LNCAP (cell line): ENCODE measurements around the gene GOLT1A.

Experiments
- TF ChIP-seq, protein P1 (sequence below): fragments of 450-650 bp; IDR thresholded peaks from 2 replicates; pipeline ENCODE4 v1.5.1; 2017; ENCODE audit warnings: mild to moderate bottlenecking

The GOLT1A gene

DNA sequence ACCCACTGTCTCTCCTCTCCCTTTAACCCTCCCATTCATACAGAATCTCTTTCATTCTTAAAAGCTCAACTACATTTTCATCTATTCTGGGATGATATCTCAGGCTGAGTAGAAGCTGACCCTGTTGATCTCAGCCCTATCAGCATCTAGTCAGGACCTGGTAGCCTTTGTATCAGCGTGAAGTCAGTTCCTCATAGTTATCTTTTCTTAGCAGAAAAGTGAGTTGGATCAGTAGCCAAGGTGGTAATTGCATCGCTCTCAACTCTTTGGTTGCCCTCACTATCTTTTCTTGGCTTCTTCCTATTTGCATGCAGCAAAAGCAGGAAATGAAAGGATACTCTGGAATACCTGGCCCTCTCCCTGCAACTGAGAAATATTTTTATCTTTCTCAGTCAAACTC lies 13.6 kb upstream of the GOLT1A start:
- TF ChIP-seq, protein P1, sequence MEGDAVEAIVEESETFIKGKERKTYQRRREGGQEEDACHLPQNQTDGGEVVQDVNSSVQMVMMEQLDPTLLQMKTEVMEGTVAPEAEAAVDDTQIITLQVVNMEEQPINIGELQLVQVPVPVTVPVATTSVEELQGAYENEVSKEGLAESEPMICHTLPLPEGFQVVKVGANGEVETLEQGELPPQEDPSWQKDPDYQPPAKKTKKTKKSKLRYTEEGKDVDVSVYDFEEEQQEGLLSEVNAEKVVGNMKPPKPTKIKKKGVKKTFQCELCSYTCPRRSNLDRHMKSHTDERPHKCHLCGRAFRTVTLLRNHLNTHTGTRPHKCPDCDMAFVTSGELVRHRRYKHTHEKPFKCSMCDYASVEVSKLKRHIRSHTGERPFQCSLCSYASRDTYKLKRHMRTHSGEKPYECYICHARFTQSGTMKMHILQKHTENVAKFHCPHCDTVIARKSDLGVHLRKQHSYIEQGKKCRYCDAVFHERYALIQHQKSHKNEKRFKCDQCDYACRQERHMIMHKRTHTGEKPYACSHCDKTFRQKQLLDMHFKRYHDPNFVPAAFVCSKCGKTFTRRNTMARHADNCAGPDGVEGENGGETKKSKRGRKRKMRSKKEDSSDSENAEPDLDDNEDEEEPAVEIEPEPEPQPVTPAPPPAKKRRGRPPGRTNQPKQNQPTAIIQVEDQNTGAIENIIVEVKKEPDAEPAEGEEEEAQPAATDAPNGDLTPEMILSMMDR: no peak

DNA sequence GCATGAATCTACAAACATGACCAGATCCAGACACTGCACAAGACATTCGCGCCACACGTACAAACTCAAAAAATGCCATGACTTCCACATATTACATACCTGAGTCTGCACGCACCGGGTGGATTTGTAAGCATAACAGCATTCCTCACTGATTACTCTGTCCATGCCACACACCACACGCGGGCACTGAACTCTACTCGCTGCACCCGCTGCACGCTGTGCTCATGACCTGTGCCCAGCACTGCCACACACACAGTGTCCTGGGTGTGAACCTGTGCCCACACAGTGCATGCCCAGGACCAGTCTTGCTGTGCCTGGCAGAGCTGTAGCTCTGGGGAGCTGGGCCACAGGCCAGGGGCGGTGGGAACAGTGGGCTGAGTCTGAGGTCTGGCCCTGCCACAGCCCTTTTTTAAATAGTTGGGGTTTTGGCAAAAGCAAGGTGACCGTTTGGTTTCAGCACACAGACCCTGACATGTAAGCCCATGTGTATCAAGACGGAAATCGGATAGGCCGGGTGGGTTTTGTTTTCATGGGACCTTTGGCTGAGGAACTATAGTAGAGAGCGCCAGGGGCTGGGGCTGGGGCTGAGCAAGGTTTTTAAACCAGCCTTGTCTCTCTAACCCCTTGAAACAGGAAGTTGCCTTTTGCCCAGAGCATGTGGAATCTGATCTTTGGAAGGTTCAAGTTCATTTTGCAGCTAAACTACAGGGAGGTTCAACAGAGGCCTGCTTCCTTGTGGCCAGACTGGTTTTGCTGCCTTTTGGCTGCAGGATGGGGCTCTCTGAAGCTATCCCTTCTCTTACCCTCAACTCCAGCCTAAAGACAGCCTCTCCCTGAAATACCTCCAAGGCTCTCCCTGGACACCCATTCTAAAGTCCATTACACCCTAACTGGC lies 12.3 kb upstream of the GOLT1A start:
- TF ChIP-seq, protein P1: no peak

DNA sequence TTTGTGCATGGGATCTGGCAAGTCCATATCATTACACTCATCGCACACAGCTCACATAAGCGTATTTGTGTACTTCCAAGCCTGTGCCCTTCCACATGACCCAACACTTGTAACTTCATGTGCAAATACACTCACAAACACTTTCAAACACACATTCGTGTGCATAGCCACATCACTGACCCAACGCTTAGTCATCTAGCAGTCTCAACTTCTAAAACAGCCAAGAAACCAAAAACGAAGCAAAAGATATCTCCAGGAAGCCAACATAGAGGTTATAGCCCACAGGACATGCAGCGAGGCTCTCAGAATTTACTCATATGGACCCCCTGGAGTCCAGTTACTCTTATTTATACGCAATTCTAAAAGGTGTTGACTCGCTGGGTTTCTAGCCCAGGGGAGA lies 10.9 kb upstream of the GOLT1A start:
- TF ChIP-seq, protein P1: no peak

DNA sequence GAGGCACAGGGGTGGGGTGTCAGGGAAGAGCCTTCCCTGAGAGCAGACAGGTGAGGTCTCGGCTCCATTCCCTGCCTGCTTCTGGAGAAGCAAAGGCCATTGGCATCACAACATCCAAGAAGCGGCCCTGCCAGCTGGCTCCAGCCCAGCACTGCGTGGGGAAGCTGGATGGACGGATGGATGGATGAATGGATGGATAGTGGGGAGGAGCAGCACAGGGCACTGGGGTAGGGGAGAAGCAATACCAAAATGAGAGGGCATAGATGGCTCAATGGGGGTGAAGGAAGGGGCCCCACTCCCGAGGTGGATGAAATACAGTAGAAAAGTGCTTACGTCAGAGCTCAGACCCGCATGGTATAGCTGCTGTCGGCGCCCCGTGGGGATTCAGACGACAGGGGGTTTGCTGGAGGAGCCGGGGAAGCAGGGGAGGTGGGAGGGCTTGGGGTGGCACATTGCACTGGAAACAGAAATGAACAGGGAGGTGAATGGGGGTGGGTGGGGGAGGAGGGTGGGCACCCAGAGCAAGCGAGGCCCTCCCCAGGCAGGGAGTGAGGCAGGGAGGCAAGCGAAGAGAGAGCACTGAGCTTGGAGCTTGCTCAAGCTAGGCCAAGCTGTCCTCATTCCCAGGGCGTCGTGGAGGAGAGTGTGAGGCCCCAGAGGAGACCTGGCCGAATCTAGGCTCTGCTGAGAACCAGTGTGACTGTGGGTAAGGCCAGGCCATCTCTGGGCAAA lies 9.5 kb upstream of the GOLT1A start:
- TF ChIP-seq, protein P1: no peak

DNA sequence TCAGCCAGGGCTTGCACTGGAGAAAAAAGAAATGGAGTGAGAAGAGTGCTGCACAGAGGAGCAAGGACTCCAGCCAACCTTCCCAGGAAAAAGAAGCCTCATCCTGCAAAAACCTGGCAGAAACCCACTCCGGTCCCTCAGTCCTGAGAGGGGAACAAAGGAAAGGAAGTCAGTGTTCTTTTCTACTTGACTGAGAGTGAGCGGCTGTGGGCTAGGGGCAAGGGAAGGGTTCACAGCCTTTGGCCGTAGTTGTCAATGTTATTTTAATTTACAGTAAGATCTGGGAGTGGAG lies 8.9 kb upstream of the GOLT1A start:
- TF ChIP-seq, protein P1: no peak

DNA sequence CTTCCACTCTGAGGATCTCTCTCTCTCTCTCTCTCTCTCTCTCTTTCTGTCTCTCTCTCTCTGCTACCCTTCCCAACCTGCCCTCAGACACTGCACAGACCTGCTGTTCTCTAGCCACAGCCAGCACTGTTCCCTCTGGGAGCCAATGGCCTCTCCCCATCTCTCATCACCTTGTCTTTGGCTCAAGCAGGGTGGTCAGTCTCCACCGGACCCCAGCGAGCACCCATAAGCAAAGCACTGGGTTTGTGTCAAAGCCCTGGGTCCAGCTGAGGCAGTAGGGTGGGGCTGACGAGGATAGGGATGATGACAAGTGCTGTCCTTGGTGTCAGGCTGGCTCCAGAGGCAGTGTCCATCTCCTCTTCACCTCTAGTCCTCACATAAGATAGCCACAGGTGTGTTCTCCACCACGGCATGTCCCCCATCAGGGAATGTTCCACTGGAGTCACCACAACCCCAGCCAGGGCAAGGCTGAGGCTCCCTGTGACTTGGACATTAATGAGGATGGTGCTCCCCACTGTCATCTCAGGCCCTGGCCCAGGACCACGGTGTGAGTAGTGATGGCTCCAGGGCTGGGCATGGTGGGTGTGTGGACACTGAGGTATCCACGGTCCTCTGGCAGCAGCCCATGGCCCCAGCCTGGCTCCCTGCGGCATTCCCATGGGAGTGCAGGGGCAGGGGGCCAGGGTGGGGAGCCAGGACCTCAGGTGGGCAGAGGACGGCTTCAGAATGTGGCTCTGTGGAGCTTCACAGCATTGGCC lies 8.4 kb upstream of the GOLT1A start:
- TF ChIP-seq, protein P1: no peak

DNA sequence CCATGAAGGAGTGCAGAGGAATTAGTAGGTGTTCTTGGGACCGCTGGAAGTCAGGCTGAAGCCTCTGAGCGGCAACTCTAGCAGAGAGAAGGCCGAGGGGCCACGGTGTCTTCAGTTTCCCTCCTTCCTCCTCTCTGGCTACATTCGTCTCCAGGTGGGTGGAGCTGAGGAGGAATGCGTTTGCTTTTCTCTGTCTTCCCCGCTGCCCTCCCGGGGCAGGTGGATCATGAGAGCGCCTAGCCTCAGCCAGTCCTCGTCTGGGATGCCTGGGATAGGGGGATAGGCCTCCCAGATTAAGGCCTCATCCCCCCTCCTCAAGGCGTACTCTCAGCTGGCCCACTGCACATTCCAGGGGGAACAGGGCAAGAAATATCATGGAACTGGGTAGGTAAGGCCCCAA lies 7.5 kb upstream of the GOLT1A start:
- TF ChIP-seq, protein P1: no peak
